NCI-H2171 (cell line): Measurements from ENCODE around the gene DYNLRB1.
"Not testable (repeated sequence)": the region's sequence is repeated elsewhere in the genome, so short reads cannot be mapped to it uniquely, and the experiment has no call there.

ENCODE experiments used
- DNase-seq: peaks from one replicate; lab custom pipeline; 2025; lab: John Stamatoyannopoulos, UW

Gene DYNLRB1

GRCh38 chr20:34516247-34517113, at the start of gene DYNLRB1:
Gene DYNLRB1, plus strand, starts transcription at chr20:34516422. Its CDS starts 37 bp downstream, at chr20:34516459.
- DNase-seq = peak; percentile 99

DNA sequence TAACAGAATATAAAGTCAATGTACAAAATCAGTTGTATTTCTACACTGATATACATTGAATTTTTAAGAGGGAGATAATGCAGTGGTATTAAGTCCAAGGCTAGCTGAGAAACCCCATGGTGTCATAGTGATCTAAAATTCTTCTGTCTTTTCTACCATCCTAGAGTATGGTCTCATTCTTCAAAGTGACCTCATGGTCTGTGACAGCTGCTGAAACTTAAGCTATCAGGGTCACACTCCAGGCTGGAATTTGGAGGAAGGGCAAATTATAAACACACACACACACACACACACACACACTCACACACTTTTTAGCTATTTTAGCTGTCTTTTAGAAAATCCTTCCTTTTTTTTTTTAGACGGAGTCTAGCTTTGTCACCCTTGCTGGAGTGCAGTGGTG, 47.3 kb upstream of the DYNLRB1 start:
- DNase-seq = no peak

DNA sequence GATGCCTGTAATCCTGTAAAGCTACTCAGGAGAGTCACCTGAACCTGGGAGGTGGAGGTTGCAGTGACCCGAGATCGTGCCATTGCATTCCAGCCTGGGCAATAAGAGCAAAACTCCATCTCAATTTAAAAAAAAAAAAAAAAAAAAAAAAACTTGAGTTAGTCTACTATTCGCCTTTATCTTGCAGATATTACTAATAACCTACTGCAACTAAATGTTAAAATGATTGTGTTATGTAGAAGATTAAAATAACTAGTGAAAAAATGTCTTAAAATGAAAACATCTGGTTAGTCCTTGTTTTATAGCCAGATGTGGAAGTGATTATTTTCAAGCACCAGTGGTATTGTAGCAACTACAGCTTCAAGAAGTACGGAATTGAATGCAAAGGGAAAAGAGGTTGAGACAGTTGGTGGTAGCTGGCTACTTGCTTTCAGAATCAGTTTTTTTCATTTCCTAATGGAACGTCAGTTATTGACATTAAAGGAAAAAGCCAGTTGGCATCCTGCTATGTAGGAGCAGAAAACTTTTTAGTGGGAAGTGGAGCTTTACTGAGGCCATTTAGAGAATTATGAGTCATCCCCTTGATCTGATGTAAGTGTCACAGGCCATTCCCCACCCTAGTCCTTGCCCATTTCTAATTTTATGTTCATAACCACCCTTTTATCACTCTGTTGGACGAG, 43.8 kb upstream of the DYNLRB1 start:
- no peak for DNase-seq

- peak; percentile 27 for DNase-seq
Observed at GRCh38 chr20:34473262-34473883, 42.8 kb upstream of the DYNLRB1 start.

DNA sequence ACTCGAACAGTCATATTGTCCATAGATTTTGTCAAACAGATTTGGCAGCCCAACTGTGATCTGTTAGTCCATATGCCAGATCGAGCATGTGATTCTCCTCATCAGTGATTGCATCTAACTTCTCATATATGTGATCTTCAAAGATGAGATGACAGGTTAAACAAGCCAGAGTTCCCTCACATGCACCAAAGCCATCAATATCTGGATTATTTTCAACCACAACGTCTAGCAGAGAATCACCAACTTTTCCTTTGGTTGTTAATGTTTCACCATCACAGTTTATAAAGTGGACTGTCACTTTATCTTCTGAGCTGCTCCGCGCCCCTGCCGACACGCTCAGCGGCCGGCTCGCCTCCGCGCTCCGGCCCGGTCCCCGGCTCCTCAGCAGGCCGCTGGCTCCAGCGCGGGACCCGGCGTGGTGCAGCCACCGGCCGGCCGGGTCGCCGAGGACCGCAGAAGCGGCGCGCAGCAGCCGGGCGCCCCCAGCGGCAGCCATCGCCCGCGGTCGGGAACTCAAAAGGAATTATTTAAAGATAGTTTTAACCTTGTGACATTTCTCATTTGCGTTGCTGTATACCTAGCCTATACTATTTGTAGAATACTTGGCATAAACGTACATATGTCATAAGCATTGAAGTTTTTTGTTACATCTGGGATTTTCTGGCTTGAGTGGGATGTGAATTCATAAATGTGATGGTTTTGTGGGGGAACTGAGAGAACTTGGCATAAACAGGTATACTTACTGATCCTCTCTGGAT, 40.1 kb upstream of the DYNLRB1 start:
- DNase-seq = no peak

DNA sequence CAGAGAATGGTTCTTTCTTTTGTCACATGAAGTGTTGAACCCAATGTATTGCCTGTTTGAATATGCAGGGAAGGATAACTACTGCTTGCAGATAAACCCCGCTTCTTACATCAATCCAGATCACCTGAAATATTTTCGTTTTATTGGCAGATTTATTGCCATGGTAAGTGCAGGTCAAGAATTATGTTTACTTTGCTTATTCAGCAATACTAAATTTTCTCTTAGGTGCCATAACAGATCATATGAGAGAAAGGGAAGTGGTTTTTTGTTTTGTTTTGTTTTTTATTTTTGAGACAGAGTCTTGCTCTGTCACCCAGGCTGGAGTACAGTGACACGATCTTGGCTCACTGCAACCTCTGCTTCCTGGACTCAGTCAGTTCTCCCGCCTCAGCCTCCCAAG, 36.6 kb upstream of the DYNLRB1 start:
- no peak for DNase-seq

DNA sequence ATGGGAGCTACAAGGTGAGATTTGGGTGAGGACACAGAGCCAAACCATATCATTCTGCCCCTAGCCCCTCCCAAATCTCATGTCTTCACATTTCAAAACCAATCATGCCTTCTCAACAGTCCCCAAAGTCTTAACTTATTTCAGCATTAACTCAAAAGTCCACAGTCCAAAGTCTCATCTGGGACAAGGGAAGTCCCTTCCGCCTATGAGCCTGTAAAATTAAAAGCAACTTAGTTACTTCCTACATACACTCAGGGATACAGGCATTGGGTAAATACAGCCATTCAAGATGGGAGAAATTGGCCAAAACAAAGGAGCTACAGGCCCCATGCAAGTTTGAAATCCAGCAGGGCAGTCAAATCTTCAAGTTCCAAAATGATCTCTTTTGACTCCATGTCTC, 34.1 kb upstream of the DYNLRB1 start:
- DNase-seq = not testable (repeated sequence)

DNA sequence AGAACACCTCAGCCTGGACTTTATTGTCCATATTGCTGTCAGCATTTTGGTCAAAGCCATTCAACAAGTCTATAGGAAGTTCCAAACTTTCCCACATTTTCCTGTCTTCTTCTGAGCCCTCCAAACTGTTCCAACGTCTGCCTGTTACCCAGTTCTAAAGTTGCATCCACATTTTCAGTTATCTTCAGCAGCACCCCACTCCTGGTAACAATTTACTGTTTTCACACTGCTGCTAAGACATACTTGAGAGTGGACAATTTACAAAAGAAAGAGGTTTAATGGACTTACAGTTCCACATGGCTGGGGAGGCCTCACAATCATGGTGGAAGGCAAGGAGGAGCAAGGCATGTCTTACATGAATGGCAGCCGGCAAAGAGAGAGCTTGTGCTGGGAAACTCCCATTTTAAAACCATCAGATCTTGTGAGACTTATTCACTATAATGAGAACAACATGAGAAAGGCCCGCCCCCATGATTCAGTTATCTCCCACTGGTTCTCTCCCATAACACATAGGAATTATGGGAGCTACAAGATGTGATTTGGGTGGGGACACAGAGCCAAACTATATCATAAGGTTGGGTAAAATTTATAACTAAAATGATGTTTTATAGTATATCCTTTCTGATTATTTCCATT, 32.5 kb upstream of the DYNLRB1 start:
- not testable (repeated sequence) for DNase-seq

DNA sequence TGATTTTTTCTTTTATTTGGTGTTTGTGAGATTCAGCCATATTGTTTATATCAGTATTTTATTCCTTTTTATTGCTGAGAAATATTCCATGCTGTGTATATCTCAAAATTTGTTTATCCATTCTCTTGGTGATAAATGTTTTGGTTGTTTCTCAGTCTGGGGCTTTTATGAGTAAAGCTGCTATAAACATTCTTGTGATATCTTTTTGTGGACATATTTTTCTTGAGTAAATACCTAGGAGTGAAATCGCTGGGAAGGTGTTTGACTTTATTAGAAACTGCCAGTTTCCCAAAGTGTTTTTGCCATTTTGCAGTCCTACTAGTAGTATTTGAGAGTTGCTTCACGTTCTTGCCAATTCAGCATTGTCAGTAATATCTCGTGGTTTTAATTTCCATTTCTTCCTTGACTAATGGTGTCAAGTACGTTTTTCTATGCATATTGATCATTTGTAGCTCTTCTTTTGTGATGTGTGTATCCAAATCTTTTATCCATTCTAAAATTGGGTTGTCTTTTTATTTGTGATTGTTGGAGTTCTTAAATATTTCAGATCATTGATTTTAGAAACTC, 31.1 kb upstream of the DYNLRB1 start:
- no peak for DNase-seq

DNA sequence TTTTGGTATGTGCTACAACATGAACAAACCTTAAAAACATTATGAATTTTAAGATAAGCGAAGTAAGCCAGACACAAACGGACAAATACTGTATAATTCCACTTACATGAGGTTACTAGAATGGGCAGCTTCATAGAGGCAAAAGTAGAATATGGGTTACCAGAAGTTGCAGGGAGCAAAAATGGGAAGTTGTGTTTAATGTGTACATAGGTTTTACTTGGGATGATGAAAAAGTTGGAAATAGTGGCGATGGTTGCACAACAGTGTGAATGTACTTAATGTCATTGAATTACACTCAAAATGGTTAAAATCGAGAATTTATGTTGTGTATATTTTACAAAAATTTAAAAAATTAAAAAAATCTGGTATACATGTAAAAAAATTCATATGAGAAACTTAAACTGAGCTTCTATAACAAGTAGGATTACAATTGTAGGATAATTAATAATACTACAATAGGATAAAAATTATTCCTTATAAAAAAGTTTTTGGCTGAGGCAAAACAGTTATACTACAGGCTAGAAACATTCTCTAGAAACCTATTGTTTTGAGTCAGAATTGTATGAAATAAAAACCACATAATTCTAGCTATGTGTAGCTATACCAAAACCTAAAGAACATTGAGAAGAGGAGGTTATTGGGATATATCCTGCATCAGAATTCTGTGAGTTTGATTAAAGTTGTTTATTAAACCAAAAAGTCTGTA, 24.8 kb upstream of the DYNLRB1 start:
- DNase-seq = no peak

GRCh38 chr20:34491932-34492509, 24.2 kb upstream of the DYNLRB1 start:
- no peak for DNase-seq

- no peak for DNase-seq
Observed at GRCh38 chr20:34493646-34494045, 22.6 kb upstream of the DYNLRB1 start.

DNA sequence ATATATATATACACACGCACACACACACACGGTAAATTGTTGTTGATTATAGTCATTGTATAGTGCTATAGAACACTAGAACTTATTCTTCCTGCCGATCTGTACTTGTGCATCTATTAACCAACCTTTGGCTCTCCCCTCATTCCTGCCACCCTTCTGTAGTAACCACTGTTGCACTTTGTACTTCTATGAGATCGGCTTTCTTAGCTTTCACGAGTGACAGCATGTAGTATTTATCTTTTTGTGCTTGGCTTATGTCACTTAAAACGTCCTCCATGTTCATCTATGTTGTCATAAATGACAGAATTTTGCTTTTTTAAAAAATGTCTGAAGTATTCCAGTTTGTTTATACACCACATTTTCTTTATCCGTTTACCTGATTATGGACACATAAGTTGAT, 20.9 kb upstream of the DYNLRB1 start:
- DNase-seq = no peak

- no peak for DNase-seq
Observed at GRCh38 chr20:34495916-34496315, 20.3 kb upstream of the DYNLRB1 start.

DNA sequence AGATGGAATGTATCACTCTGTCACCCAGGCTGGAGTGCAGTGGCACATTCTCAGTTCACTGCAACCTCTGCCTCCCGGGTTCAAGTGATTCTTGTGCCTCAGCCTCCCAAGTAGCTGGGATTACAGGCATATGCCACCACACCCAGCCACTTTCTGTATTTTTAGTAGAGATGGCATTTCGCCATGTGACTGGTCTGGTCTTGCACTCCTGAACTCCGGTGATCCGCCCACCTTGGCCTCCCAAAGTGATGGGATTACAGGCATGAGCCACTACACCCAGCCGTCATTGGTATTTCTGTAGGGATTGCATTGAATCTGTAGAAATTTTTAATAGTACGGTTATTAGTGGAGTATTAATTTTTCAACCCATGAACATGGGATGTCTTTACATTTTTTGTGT, 18.6 kb upstream of the DYNLRB1 start:
- DNase-seq = not testable (repeated sequence)

- DNase-seq = no peak
Observed at GRCh38 chr20:34500823-34501222, 15.4 kb upstream of the DYNLRB1 start.

DNA sequence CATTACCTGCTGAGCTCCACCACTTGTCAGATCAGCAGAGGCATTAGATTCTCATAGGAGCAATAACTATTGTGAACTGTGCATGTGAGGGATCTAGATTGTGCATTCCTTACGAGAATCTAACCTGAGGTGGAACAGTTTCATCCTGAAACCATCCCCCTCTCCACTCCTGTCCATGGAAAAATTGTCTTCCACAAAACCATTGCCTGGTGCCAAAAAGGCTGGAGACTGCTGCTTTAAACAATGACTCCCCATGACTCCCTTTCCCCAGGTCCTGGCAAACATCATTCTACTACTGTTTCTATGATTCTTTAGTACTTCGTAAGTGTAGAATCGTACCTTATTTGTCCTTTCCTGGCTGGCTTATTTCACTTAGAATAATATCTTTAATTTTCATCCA, 9.7 kb upstream of the DYNLRB1 start:
- no peak for DNase-seq

DNA sequence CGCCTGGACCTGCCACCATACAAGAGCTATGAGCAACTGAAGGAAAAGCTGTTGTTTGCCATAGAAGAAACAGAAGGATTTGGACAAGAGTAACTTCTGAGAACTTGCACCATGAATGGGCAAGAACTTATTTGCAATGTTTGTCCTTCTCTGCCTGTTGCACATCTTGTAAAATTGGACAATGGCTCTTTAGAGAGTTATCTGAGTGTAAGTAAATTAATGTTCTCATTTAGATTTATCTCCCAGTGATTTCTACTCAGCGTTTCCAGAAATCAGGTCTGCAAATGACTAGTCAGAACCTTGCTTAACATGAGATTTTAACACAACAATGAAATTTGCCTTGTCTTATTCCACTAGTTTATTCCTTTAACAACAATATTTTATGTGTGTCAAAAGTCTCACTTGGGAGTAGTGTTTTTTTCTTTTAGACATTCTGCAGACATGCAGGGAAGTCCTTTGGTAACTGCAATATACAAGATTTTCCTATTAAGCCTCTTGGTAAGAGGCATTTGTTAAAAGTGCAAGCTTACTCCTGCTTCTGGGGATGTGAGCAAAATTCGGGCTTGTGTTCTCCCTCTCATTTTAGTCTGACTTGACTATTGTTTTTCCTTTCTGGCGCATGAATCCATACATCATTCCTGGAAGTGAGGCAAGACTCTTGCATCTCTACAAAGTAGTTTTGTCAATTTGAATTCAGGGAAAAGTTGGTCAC, 8.4 kb upstream of the DYNLRB1 start:
- no peak for DNase-seq

GRCh38 chr20:34510575-34510974, 5.6 kb upstream of the DYNLRB1 start:
- no peak for DNase-seq

- no peak for DNase-seq
Observed at GRCh38 chr20:34511891-34512265, 4.3 kb upstream of the DYNLRB1 start.
